WTC11 (cell line): Measurements from ENCODE around the gene GATD1.

Experiments
- CBFB ChIP-seq: sonication (generic); formaldehyde crosslinking; IDR thresholded peaks from 2 replicates; pipeline ENCODE4 v1.8.1; 2022; ENCODE audit warnings: mild to moderate bottlenecking, low read depth, missing genetic modification reagents
- CTCF ChIP-seq: fragments of 200-600 bp; IDR thresholded peaks from 2 replicates; pipeline ENCODE4 v1.8.0; 2022; ENCODE audit warnings: antibody characterized with exemption
- ELF4 ChIP-seq: sonication (generic); formaldehyde crosslinking; IDR thresholded peaks from 2 replicates; pipeline ENCODE4 v1.8.1; 2022; ENCODE audit warnings: low read depth, mild to moderate bottlenecking, moderate library complexity, missing genetic modification reagents
- FOXP1 ChIP-seq: sonication (generic); formaldehyde crosslinking; IDR thresholded peaks from 2 replicates; pipeline ENCODE4 v1.8.0; 2022; ENCODE audit warnings: missing genetic modification reagents, mild to moderate bottlenecking, moderate library complexity, borderline replicate concordance
- NFYB ChIP-seq: sonication (generic); formaldehyde crosslinking; conservative IDR thresholded peaks from 2 replicates; pipeline ENCODE4 v1.8.0; 2022; ENCODE audit warnings: low read depth, missing genetic modification reagents
- SMAD4 ChIP-seq: sonication (generic); formaldehyde crosslinking; IDR thresholded peaks from 2 replicates; pipeline ENCODE4 v1.8.0; 2022; ENCODE audit warnings: mild to moderate bottlenecking, missing genetic modification reagents

DNA sequence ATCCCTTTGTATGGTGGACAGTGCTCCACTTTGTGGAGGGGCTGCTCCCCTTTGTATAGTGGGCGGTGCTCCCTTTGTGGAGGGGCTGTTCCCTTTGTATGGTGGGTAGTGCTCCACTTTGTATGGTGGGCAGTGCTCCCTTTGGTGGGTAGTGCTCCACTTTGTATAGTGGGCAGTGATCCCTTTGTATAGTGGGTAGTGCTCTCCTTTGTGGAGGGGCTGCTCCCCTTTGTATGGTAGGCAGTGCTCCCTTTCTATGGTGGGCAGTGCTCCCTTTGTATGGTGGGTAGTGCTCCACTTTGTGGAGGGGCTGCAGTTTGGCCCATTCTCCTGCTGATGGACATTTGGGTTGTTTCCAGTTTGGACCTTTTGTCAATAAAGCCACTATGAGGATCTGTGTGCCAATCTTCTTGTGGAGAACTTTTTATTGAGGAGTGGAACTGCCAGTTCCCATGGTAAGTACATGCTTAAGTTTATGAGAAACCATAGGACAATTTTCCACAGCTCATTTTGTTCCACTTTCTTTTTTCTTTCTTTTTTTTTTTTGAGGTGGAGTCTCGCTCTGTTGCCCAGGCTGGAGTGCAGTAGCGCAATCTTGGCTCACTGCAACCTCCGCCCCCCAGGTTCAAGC lies 34.6 kb downstream of the GATD1 start:
- TF ChIP-seq FOXP1 (CRISPR knock-in tag), result no peak
- no peak for TF ChIP-seq ELF4 (CRISPR knock-in tag)
- no peak for TF ChIP-seq CTCF
- no peak for TF ChIP-seq NFYB
- TF ChIP-seq CBFB (CRISPR knock-in tag), result no peak
- no peak for TF ChIP-seq SMAD4
